HG03045 (cell line): ENCODE results near the gene CCDC142.

Experiments
- ATAC-seq: cut with Tn5 transposase; IDR thresholded peaks from one replicate; pipeline ENCODE4 v1.9.1; 2021; ENCODE audit warnings: mild to moderate bottlenecking, moderate library complexity; ENCODE audit not compliant: unreplicated experiment

CCDC142 gene

GRCh38 chr2:74425523-74425922 is 57.3 kb downstream of the CCDC142 start:
- ATAC-seq: no peak

- ATAC-seq: no peak
Observed at GRCh38 chr2:74424995-74425406, 57.8 kb downstream of the CCDC142 start.

GRCh38 chr2:74424139-74424992 is 58.4 kb downstream of the CCDC142 start:
- no peak for ATAC-seq
